Stimulated activated naive CD8-positive, alpha-beta T cell treated with anti-CD3 and anti-CD28 coated beads, Interleukin-15, amount 100 ng/mL, for 72 hours (primary cell): ENCODE measurements around the gene METTL6.
"Not testable (repeated sequence)": the region's sequence is repeated elsewhere in the genome, so short reads cannot be mapped to it uniquely, and the experiment has no call there.

ENCODE experiments used
- ATAC-seq: fragments of 150-1000 bp; cut with Tn5 transposase; 2 replicates; pipeline ENCODE4 v1.10.0; 2021; ENCODE audit warnings: mild to moderate bottlenecking, moderate library complexity
- DNase-seq, 2 donors: peaks; one replicate each; pipeline ENCODE4 v3.0.0; 2021 to 2022
- H3K27ac Mint-ChIP-seq, 2 donors: one replicate each; pipeline ENCODE4 v1.8.0; 2022; ENCODE audit warnings: mild to moderate bottlenecking in 2 of 2, mixed read lengths in 2 of 2, moderate library complexity in 2 of 2
- H3K27me3 Mint-ChIP-seq: one replicate; pipeline ENCODE4 v1.8.0; 2022; ENCODE audit warnings: mixed read lengths
- H3K4me1 Mint-ChIP-seq: one replicate; pipeline ENCODE4 v1.8.0; 2022; ENCODE audit warnings: mild to moderate bottlenecking, mixed read lengths
- H3K4me3 Mint-ChIP-seq, 2 donors: one replicate each; pipeline ENCODE4 v1.8.0; 2022; ENCODE audit warnings: mild to moderate bottlenecking in 2 of 2, mixed read lengths in 2 of 2, moderate library complexity in 1 of 2
- H3K9me3 Mint-ChIP-seq, 2 donors: one replicate each; pipeline ENCODE4 v1.8.0; 2022; ENCODE audit warnings: mixed read lengths in 2 of 2

The METTL6 gene

GRCh38 chr3:15398731-15399133, 28.6 kb downstream of the METTL6 start:
- DNase-seq: peak; percentile 17 to 39
- not testable (repeated sequence) for H3K27ac Mint-ChIP-seq, H3K9me3 Mint-ChIP-seq, H3K4me3 Mint-ChIP-seq, H3K27me3 Mint-ChIP-seq
- ATAC-seq: peak; percentile 67
- peaks cover 25% of the 10 kb centered on the region for H3K4me1 Mint-ChIP-seq

- not testable (repeated sequence) for H3K27ac Mint-ChIP-seq, H3K4me3 Mint-ChIP-seq, H3K27me3 Mint-ChIP-seq, ATAC-seq, H3K4me1 Mint-ChIP-seq, DNase-seq, H3K9me3 Mint-ChIP-seq
These were observed 34.1 kb downstream of the METTL6 start for GRCh38 chr3:15393252-15393651.

- no peaks in the 10 kb centered on the region for H3K27me3 Mint-ChIP-seq
- no peak for DNase-seq
- no peak overlapping the region for H3K4me3 Mint-ChIP-seq
- H3K27ac Mint-ChIP-seq: no peak overlapping the region
- peaks cover 0 to 3% of the 10 kb centered on the region in 2 donors for H3K9me3 Mint-ChIP-seq
- no peaks in the 10 kb centered on the region for H3K4me1 Mint-ChIP-seq
- no peak for ATAC-seq
These were observed 36.3 kb downstream of the METTL6 start for GRCh38 chr3:15391007-15391406.

GRCh38 chr3:15390460-15390859, 36.9 kb downstream of the METTL6 start:
- Mint-ChIP-seq H3K27ac (no peak overlapping the region), H3K4me1 (no peaks in the 10 kb centered on the region), H3K9me3 (peaks cover 0 to 4% of the 10 kb centered on the region in 2 donors), H3K27me3 (no peaks in the 10 kb centered on the region), H3K4me3 (no peak overlapping the region)
- no peak for DNase-seq
- ATAC-seq: no peak

DNA sequence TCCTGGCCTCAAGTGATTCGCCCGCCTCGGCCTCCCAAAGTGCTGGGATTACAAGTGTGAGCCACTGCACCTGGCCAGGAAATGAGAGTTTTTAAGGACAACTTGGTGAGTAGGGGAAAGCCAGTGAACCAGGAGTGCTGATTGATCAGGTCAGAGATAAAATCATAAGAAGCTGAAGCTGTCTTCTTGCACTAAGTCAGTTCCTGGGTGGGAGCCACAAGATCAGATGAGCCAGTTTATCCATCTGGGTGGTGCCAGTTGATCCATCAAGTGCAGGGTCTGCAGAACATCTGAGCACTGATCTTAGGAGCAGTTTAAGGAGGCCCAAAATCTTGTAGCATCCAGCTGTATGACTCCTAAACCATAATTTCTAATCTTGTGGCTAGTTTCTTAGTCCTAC, 39.0 kb downstream of the METTL6 start:
- not testable (repeated sequence) for H3K9me3 Mint-ChIP-seq, H3K4me3 Mint-ChIP-seq, H3K27ac Mint-ChIP-seq, H3K4me1 Mint-ChIP-seq, DNase-seq, ATAC-seq, H3K27me3 Mint-ChIP-seq

- H3K4me1 Mint-ChIP-seq: no peaks in the 10 kb centered on the region
- no peak for ATAC-seq
- no peaks in the 10 kb centered on the region for H3K27me3 Mint-ChIP-seq
- H3K27ac Mint-ChIP-seq: no peak overlapping the region
- H3K9me3 Mint-ChIP-seq: peaks cover 0 to 4% of the 10 kb centered on the region in 2 donors
- no peak overlapping the region for H3K4me3 Mint-ChIP-seq
- no peak for DNase-seq
These were observed 39.6 kb downstream of the METTL6 start for GRCh38 chr3:15387735-15388134.

GRCh38 chr3:15387171-15387581, 40.2 kb downstream of the METTL6 start:
- H3K27me3 Mint-ChIP-seq: no peaks in the 10 kb centered on the region
- peaks cover 0 to 4% of the 10 kb centered on the region in 2 donors for H3K9me3 Mint-ChIP-seq
- H3K27ac Mint-ChIP-seq: no peak overlapping the region
- no peaks in the 10 kb centered on the region for H3K4me1 Mint-ChIP-seq
- ATAC-seq: no peak
- no peak for DNase-seq
- H3K4me3 Mint-ChIP-seq: no peak overlapping the region

DNA sequence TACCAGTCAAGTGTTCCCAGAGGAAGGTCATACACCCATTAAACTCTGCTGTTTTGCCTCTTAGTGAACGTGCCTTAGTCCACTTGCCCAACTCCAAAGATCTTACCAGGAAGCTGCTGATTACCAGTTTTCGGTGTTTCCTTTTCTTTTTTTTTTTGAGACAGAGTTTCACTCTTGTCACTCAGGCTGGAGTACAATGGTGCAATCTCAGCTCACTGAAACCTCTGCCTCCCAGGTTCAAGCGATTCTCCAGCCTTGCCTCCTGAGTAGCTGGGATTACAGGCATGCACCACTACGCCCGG, 40.7 kb downstream of the METTL6 start:
- DNase-seq, H3K4me1 Mint-ChIP-seq, H3K27ac Mint-ChIP-seq, H3K4me3 Mint-ChIP-seq, ATAC-seq, H3K27me3 Mint-ChIP-seq, H3K9me3 Mint-ChIP-seq: not testable (repeated sequence)

DNA sequence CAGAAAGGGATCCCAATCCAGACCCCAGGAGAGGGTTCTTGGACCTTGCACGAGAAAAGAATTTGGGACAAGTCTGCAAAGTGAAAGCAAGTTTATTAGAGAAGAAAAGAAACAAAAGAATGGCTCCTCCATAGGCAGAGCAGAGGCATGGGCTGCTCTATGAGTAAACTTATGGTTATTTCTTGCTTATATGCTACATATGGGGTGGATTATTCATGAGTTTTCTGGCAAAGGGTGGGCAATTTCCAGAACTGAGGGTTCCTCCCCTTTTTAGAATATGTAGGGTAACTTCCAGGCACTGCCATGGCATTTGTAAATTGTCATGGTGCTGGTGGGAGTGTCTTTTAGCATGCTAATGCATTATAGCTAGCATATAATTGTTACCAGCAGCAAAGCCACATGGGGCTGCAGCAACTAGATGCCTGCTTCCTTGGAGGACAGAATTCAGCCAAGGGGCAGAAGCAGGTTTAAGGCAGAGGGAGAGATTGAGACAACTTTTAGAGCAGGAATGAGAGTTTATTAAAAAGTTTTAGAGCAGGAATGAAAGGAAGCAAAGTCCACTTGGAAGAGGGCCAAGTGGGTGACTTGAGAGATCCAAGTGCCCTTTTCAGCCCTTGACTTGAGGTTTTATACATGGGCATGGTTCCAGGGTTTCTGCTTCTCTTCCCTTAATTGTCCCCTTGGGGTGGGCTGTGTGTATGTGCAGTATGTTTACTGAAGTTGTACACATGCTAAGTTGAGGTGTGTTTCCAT, 41.3 kb downstream of the METTL6 start:
- DNase-seq (no peak), ATAC-seq (no peak)
- Mint-ChIP-seq H3K27ac (no peak overlapping the region), H3K4me1 (no peaks in the 10 kb centered on the region), H3K9me3 (peaks cover 0 to 4% of the 10 kb centered on the region in 2 donors), H3K4me3 (no peak overlapping the region), H3K27me3 (no peaks in the 10 kb centered on the region)

- DNase-seq, H3K27me3 Mint-ChIP-seq, H3K4me1 Mint-ChIP-seq, H3K4me3 Mint-ChIP-seq, H3K9me3 Mint-ChIP-seq, H3K27ac Mint-ChIP-seq, ATAC-seq: not testable (repeated sequence)
These were observed 42.1 kb downstream of the METTL6 start for GRCh38 chr3:15385238-15385695.

DNA sequence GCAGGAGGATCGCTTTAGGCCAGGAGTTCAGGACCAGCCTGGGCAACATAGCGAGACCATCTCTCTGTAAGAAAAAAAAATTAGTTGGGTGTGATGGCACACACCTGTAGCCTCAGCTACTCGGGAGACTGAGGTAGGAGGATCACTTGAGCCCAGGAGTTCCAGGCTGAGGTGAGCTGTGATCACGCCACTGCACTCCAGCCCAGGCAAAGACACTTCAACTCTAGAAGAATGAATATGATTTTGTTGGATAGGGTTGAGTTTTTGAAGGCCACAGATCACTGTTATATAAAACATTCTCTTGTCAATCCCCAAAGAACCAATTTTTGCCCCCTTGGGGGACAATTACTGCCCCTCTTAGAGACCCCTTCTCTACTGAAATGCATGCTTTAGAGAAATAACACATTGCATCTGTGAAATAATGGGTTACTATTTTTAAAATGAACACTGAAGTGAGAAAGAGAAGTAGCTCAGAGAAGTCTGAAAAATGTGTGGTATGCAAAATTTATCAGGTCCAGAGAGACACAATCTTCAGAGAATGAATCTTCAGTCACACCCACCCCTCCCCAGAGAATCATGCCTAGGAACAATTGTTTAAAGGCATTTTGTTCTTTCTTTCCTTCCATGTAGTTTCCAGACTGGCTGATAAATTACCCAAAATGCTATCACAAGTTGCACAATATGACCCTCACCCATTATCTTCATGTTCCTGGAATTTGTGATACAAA, 42.7 kb downstream of the METTL6 start:
- Mint-ChIP-seq H3K4me3 (no peak overlapping the region), H3K27ac (no peak overlapping the region), H3K9me3 (peaks cover 0 to 4% of the 10 kb centered on the region in 2 donors), H3K27me3 (no peaks in the 10 kb centered on the region), H3K4me1 (no peaks in the 10 kb centered on the region)
- DNase-seq (no peak), ATAC-seq (no peak)

- H3K27ac Mint-ChIP-seq: peak overlapping the region in 1 of 2 donors; percentile 75
- no peak overlapping the region for H3K4me3 Mint-ChIP-seq
- H3K4me1 Mint-ChIP-seq: peaks cover 11% of the 10 kb centered on the region
- ATAC-seq: no peak
- H3K9me3 Mint-ChIP-seq: peaks cover 0 to 4% of the 10 kb centered on the region in 2 donors
- no peaks in the 10 kb centered on the region for H3K27me3 Mint-ChIP-seq
- no peak for DNase-seq
These were observed 44.9 kb downstream of the METTL6 start for GRCh38 chr3:15382405-15382923.

- no peak overlapping the region for H3K4me3 Mint-ChIP-seq
- peaks cover 0 to 3% of the 10 kb centered on the region in 2 donors for H3K9me3 Mint-ChIP-seq
- no peaks in the 10 kb centered on the region for H3K27me3 Mint-ChIP-seq
- ATAC-seq: no peak
- peaks cover 11% of the 10 kb centered on the region for H3K4me1 Mint-ChIP-seq
- H3K27ac Mint-ChIP-seq: no peak overlapping the region
- no peak for DNase-seq
These were observed 46.1 kb downstream of the METTL6 start for GRCh38 chr3:15380980-15381890.

DNA sequence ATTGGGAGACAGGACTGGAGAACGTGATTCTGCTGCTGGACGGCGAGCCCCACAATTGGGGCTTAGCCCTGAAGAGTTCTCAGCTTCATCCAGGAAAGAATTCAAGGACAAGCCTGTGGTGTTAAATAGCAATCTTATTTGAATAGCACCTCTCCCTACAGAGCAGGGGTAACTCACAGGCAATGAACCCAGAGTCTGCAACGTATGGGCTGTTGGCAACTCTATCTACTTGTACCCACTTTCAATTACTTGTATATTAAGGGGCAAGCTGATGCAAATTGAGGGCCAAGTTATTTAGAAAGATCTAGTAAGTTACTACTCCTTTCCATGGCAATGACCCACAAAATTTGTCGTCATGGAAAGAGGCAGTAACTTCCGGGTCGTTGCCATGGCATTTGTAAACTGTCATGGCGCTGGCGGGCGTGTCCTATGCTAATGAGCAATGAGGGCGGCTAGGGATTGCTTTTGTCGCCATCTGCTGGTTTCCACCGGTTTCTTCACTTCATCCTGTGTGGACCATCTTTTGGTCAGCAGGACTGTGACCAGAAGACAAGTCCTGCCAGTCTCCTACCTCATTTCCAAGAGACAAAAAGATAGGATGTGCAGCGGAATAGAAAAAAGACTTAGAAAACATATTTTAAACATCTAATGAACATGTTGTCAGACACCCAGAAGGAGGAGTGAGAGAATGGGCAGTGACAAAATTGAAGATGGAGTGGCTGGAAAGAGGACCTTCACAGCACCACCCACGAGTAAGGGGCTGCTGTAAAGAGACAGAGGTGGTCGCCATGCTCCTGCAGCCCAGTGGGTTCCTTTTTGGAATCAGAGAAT, 49.2 kb downstream of the METTL6 start:
- H3K27me3 Mint-ChIP-seq: peaks cover 6% of the 10 kb centered on the region
- DNase-seq (peak; percentile 86 to 93), ATAC-seq (peak; percentile 96)
- H3K27ac Mint-ChIP-seq: peak overlapping the region; percentile 82 to 92
- H3K4me3 Mint-ChIP-seq: no peak overlapping the region
- peaks cover 21% of the 10 kb centered on the region for H3K4me1 Mint-ChIP-seq
- H3K9me3 Mint-ChIP-seq: no peaks in the 10 kb centered on the region
